Measurements from ENCODE around the gene PUSL1.

DNA sequence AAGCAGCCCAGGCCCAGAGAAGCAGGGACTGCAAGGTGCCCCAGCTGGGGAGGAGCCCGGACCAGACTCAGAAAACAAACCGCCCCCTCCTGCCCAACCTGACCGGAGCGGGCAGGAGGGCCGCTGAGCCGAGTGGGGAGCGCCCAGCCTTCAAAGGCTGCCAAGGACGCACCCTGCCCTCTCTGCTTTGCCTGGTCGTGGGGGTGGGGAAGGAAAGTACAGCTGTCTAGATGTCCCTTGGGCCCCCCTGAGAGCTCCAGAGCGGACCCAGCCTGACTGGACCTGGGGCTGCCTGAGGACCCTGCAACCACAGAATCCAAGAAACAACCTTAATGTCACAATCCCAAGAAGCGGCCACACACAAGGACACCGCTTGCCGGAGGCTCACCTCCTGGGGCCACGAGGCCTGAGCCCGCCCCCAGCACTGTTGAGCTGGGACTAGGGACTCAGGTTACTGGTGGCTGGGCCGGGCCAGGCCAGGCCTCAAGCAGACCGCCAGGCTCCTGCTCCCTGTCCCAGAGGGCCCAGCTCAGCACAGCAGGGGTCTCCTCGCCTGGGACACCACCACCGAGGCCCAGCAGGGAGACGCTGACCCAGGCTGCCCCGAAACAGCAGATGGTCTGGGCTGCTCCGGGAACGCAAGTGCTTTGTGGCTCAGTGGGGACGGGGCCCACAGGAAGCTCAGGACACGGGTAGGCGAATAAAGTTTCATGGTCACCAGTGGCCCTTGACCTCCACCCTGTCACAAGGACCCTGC lies 39.4 kb downstream of the PUSL1 start:
- TF ChIP-seq, protein P1, sequence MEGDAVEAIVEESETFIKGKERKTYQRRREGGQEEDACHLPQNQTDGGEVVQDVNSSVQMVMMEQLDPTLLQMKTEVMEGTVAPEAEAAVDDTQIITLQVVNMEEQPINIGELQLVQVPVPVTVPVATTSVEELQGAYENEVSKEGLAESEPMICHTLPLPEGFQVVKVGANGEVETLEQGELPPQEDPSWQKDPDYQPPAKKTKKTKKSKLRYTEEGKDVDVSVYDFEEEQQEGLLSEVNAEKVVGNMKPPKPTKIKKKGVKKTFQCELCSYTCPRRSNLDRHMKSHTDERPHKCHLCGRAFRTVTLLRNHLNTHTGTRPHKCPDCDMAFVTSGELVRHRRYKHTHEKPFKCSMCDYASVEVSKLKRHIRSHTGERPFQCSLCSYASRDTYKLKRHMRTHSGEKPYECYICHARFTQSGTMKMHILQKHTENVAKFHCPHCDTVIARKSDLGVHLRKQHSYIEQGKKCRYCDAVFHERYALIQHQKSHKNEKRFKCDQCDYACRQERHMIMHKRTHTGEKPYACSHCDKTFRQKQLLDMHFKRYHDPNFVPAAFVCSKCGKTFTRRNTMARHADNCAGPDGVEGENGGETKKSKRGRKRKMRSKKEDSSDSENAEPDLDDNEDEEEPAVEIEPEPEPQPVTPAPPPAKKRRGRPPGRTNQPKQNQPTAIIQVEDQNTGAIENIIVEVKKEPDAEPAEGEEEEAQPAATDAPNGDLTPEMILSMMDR (conservative IDR thresholded peaks at IDR 0.05) = no peak
- TF ChIP-seq EZH2 (IDR thresholded peaks at IDR 0.05; ENCODE audit: low read depth) = no peak
